ENCODE measurements around the gene CHID1. TPM values are rescaled to one million over a fixed set of nuclear protein-coding genes. Genes with fewer than 3 reads are reported as not detected.

The CHID1 gene
- total RNA-seq, 3 donors from 2014 or later, result 52.3 to 64.3 (median 55.3) TPM

DNA sequence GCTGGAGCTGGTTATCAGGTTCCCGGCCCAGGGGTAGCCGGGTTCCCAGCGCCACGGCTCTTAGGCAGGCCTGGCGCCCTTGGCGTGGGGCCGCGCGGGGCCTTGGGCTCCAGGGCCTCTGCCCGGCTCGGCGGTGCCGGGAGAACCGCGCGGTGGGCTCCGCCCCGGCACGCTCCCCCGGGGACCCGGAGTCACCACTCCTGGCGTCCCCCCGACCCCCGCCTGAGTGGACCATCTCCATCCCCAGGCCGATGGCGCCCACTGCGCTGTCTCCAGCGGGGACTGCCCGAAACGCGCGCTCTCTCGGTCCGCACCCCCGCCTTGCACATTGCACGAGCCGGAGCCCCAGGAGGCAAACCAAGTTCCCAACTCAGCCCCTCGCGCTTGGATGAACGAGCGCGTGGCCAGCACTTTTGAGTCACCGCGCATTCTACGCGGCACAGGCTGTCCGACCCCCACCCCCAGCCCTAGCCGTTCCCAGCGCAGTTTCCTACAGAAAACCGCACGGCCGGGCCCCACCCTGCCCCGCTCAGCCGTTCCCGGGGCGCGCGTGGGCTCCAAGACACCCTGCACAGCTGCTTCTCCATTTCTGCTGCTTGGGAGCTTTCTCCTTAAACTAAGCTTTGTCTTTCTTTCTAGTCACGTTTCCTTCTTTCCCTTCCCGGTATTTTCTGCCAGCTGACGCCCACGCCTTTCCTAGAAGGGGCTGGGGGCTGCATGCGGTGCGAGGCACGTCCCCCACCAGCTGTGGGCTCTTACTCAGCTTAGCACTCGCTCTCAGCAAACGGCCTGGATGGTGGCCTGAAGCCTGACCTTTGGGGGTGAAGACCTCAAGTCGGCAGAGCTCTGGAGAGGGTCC, 650 bp upstream of the CHID1 start:
- TF ChIP-seq, protein P1, sequence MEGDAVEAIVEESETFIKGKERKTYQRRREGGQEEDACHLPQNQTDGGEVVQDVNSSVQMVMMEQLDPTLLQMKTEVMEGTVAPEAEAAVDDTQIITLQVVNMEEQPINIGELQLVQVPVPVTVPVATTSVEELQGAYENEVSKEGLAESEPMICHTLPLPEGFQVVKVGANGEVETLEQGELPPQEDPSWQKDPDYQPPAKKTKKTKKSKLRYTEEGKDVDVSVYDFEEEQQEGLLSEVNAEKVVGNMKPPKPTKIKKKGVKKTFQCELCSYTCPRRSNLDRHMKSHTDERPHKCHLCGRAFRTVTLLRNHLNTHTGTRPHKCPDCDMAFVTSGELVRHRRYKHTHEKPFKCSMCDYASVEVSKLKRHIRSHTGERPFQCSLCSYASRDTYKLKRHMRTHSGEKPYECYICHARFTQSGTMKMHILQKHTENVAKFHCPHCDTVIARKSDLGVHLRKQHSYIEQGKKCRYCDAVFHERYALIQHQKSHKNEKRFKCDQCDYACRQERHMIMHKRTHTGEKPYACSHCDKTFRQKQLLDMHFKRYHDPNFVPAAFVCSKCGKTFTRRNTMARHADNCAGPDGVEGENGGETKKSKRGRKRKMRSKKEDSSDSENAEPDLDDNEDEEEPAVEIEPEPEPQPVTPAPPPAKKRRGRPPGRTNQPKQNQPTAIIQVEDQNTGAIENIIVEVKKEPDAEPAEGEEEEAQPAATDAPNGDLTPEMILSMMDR (IDR thresholded peaks at IDR 0.05), result no peak
- Histone ChIP-seq H3K9me3 (no peaks in the 10 kb centered on the region), H3K36me3 (ENCODE audit: low read depth) (no peaks in the 10 kb centered on the region), H3K4me1 (ENCODE audit: low read depth) (peaks cover 11% of the 10 kb centered on the region), H3K4me3 (peak overlapping the region; percentile 63)
- ATAC-seq (peak; percentile 48), DNase-seq (peak; percentile 41 to 72 (median 70))
- intact Hi-C loops (cut with DNase I, micrococcal nuclease), result no loop called here

DNA sequence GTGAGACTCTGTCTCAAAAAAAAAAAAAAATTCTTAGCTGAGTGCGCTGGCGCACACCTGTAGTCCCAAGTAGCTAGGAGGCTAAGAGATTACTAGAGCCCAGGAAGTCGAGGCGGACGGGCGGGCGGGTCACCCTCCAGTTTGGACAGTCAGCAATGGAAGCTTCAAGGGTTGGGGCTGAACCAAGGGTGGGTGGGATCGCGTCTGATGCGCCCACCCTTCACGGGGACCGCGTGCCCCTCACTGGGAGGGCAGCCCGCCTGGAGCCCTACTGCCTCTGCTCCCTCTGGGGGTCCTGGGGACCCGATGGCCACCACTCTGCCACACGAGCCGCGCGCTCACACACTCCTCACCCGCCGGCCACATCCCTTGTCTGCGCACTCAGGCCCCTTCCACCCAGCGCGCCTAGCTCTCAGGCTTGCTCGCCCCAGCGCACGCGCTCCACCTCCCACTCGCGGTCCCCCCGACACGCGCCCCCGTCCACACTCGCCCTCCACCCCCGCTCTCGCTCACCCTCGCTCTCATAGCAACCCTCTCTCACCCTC, 494 bp downstream of the CHID1 start:
- Histone ChIP-seq H3K9me3 (no peaks in the 10 kb centered on the region), H3K36me3 (ENCODE audit: low read depth) (no peaks in the 10 kb centered on the region), H3K4me3 (peak overlapping the region; percentile 63), H3K4me1 (ENCODE audit: low read depth) (peaks cover 11% of the 10 kb centered on the region)
- ATAC-seq, result peak; percentile 33
- no peak for DNase-seq
- TF ChIP-seq, protein P1 (IDR thresholded peaks at IDR 0.05), result no peak
- intact Hi-C loops (cut with DNase I, micrococcal nuclease), result no loop called here

DNA sequence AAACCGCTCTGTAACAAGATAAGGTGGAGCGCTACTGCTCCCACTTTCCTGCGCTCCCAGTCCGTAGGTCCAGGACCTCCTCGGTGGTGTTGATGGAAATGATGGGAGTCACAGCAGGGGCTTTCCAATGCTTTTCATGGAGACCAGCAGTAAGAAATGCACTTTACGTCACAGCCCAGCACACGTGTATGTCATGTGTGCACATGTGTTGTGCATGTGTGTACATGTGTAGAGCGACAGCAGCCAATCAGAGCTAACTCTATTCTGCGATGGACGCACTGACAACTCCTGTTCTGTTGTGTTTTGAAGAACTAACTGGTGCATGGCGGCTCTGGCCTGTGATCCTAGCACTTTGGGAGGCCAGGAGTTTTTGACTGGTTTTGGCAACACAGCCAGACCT, 1.2 kb downstream of the CHID1 start:
- Histone ChIP-seq H3K36me3 (ENCODE audit: low read depth) (no peaks in the 10 kb centered on the region), H3K4me1 (ENCODE audit: low read depth) (peaks cover 11% of the 10 kb centered on the region), H3K9me3 (no peaks in the 10 kb centered on the region), H3K4me3 (no peak overlapping the region)
- no peak for DNase-seq
- intact Hi-C loops (cut with DNase I, micrococcal nuclease), result no loop called here
- ATAC-seq, result no peak
- TF ChIP-seq, protein P1 (IDR thresholded peaks at IDR 0.05), result no peak

DNA sequence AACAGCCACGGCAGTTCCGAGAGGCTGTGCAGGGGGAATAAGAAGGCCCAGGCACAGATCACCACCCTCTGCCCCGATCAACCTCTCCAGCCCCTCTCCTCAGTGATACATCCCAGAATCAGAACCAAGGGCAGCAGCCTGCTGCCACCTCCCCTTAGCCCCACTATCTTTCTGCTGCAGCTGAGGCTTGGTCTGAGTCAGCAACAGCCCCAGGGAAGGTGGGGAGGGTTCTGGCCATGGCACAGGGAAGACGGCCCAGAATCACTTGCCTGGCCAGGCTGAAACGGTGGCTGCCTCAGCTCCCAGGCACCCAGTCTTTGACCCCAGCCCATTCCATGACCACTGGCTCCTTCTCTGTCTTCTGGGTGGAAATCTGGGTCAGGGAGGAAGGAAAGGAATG, 2.3 kb downstream of the CHID1 start:
- DNase-seq (no peak), ATAC-seq (no peak)
- Histone ChIP-seq H3K4me1 (ENCODE audit: low read depth) (peaks cover 11% of the 10 kb centered on the region), H3K36me3 (ENCODE audit: low read depth) (no peaks in the 10 kb centered on the region), H3K4me3 (no peak overlapping the region), H3K9me3 (no peaks in the 10 kb centered on the region)
- intact Hi-C loops (cut with DNase I, micrococcal nuclease), result no loop called here
- TF ChIP-seq, protein P1 (IDR thresholded peaks at IDR 0.05), result no peak

DNA sequence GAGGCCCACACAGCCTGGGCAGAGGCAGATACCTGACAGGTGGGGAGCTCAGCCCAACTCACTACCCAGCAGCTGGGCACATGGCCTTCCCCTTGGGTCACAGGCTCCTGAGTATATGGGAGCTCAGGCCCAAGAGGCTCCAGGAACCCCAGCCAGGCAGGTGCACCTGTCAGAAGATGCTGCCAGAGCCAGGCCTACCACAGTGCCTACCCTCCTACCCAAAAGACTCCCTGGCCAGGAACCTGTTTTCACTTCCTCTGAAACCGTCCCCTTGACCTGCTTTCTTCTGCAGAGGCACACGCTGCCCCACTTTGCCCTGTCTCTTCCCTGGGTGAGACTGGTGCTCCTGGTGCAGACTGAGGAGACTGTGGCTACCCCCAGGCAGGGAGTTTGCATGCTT, 2.9 kb downstream of the CHID1 start:
- ATAC-seq, result no peak
- no peaks in the 10 kb centered on the region for H3K9me3 ChIP-seq
- H3K4me1 ChIP-seq (ENCODE audit: low read depth), result peaks cover 11% of the 10 kb centered on the region
- H3K4me3 ChIP-seq, result no peak overlapping the region
- no peaks in the 10 kb centered on the region for H3K36me3 ChIP-seq (ENCODE audit: low read depth)
- TF ChIP-seq, protein P1 (IDR thresholded peaks at IDR 0.05), result no peak
- DNase-seq, result no peak
- intact Hi-C loops (cut with DNase I, micrococcal nuclease), result no loop called here
